SU-DHL-6 (cell line): ENCODE results near the gene TTLL9.

Source experiments
- H2AFZ ChIP-seq: fragments of 200-600 bp; sonication (generic); 2 replicates; pipeline ENCODE4 v1.6.1; 2014; ENCODE audit warnings: low read depth, mild to moderate bottlenecking, moderate library complexity, mixed read lengths, antibody characterized with exemption, low read length; ENCODE audit not compliant: severe bottlenecking
- H3F3A ChIP-seq: fragments of 200-600 bp; shearing (Covaris generic); 2 replicates; pipeline ENCODE4 v1.6.0; 2016; ENCODE audit warnings: antibody characterized with exemption, mild to moderate bottlenecking; ENCODE audit not compliant: insufficient read depth
- H3K27ac ChIP-seq: fragments of 200-600 bp; sonication (generic); 2 replicates; pipeline ENCODE4 v1.5.1; 2016; ENCODE audit warnings: low read depth, mild to moderate bottlenecking, low read length, moderate library complexity, mixed read lengths
- H3K27me3 ChIP-seq: fragments of 200-600 bp; sonication (generic), shearing (Covaris generic); 2 replicates; pipeline ENCODE4 v1.6.0; 2014; ENCODE audit warnings: mild to moderate bottlenecking, low read length
- H3K36me3 ChIP-seq: fragments of 200-600 bp; sonication (generic); 2 replicates; pipeline ENCODE4 v1.6.1; 2014; ENCODE audit warnings: mild to moderate bottlenecking, low read length, mixed read lengths
- H3K4me2 ChIP-seq: fragments of 300-600, 200-600 bp; shearing (Covaris generic), sonication (generic); 2 replicates; pipeline ENCODE4 v1.6.0; 2014; ENCODE audit warnings: low read length, low read depth, mild to moderate bottlenecking; ENCODE audit not compliant: poor library complexity, severe bottlenecking
- H3K4me3 ChIP-seq: fragments of 200-600 bp; sonication (generic); 2 replicates; pipeline ENCODE4 v1.5.1; 2014; ENCODE audit warnings: antibody characterized with exemption, low read length, mild to moderate bottlenecking, mixed read lengths; ENCODE audit not compliant: insufficient read depth, poor library complexity, severe bottlenecking
- H3K79me2 ChIP-seq: fragments of 200-600 bp; sonication (generic); 2 replicates; pipeline ENCODE4 v1.6.1; 2014; ENCODE audit warnings: mild to moderate bottlenecking, low read length, moderate library complexity; ENCODE audit not compliant: insufficient read depth
- H3K9ac ChIP-seq: fragments of 200-600 bp; sonication (generic); 2 replicates; pipeline ENCODE4 v1.7.0; 2014; ENCODE audit warnings: mild to moderate bottlenecking, low read length
- H3K9me2 ChIP-seq: fragments of 200-600 bp; sonication (generic); replicated peaks from 2 replicates; pipeline ENCODE4 v1.6.1; 2014; ENCODE audit warnings: low read length; ENCODE audit not compliant: insufficient read depth
- H3K9me3 ChIP-seq: fragments of 200-600 bp; sonication (generic); 2 replicates; pipeline ENCODE4 v1.6.1; 2014; ENCODE audit warnings: low read length, mixed read lengths; ENCODE audit not compliant: insufficient read depth
- H4K20me1 ChIP-seq: fragments of 200-600 bp; sonication (generic); 2 replicates; pipeline ENCODE4 v1.6.1; 2014; ENCODE audit warnings: low read depth, mild to moderate bottlenecking, antibody characterized with exemption, low read length, moderate library complexity, mixed read lengths
- EZH2phosphoT487 ChIP-seq: fragments of 200-600 bp; sonication (generic), shearing (Covaris generic); conservative IDR thresholded peaks from 2 replicates; pipeline ENCODE4 v1.6.1; 2018; ENCODE audit warnings: mild to moderate bottlenecking, antibody characterized with exemption, low read length, moderate library complexity, mixed read lengths
- TF ChIP-seq, protein P1 (sequence below): fragments of 200-600 bp; sonication (generic); IDR thresholded peaks from one replicate; pipeline ENCODE4 v1.5.1; 2017; ENCODE audit warnings: antibody characterized with exemption, mild to moderate bottlenecking, low read length, moderate library complexity; ENCODE audit not compliant: insufficient read depth, poor library complexity, severe bottlenecking

TTLL9 gene

DNA sequence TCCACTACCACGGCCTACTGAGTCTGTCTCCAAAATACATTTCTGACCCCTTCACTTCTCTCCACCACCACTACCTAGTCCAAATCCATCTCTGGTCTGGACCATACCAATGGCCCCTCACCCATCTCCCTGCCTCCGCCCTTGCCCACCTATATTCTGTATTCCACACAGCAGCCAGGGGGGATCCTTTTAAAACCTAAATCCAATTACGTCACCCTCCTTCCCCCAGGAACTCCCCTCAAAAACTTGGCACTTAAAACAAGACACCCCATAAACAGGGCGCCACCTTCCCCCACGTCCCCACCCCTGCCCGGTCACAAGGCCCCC is 80.7 kb downstream of the TTLL9 start:
- H3K9me3 ChIP-seq: no peaks in the 10 kb centered on the region
- H3K9me2 ChIP-seq: no peaks in the 10 kb centered on the region
- H3K36me3 ChIP-seq: peaks cover 18% of the 10 kb centered on the region
- 0 out of 2 replicates have a peak, but pooled peaks cover 5% of the 10 kb centered on the region for H4K20me1 ChIP-seq
- no peaks in the 10 kb centered on the region for H3K27me3 ChIP-seq
- H3K9ac ChIP-seq: peak overlapping the region; percentile 83
- no peak for TF ChIP-seq EZH2phosphoT487
- TF ChIP-seq, protein P1, sequence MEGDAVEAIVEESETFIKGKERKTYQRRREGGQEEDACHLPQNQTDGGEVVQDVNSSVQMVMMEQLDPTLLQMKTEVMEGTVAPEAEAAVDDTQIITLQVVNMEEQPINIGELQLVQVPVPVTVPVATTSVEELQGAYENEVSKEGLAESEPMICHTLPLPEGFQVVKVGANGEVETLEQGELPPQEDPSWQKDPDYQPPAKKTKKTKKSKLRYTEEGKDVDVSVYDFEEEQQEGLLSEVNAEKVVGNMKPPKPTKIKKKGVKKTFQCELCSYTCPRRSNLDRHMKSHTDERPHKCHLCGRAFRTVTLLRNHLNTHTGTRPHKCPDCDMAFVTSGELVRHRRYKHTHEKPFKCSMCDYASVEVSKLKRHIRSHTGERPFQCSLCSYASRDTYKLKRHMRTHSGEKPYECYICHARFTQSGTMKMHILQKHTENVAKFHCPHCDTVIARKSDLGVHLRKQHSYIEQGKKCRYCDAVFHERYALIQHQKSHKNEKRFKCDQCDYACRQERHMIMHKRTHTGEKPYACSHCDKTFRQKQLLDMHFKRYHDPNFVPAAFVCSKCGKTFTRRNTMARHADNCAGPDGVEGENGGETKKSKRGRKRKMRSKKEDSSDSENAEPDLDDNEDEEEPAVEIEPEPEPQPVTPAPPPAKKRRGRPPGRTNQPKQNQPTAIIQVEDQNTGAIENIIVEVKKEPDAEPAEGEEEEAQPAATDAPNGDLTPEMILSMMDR: no peak
- H2AFZ ChIP-seq: peak overlapping the region; percentile 76
- H3K4me3 ChIP-seq: peak overlapping the region; percentile 86
- peak overlapping the region; percentile 37; the same call in 1 of the 2 replicates for H3K27ac ChIP-seq
- H3F3A ChIP-seq: no peaks in the 10 kb centered on the region
- peaks cover 24% of the 10 kb centered on the region for H3K79me2 ChIP-seq
- H3K4me2 ChIP-seq: peak overlapping the region; percentile 95

DNA sequence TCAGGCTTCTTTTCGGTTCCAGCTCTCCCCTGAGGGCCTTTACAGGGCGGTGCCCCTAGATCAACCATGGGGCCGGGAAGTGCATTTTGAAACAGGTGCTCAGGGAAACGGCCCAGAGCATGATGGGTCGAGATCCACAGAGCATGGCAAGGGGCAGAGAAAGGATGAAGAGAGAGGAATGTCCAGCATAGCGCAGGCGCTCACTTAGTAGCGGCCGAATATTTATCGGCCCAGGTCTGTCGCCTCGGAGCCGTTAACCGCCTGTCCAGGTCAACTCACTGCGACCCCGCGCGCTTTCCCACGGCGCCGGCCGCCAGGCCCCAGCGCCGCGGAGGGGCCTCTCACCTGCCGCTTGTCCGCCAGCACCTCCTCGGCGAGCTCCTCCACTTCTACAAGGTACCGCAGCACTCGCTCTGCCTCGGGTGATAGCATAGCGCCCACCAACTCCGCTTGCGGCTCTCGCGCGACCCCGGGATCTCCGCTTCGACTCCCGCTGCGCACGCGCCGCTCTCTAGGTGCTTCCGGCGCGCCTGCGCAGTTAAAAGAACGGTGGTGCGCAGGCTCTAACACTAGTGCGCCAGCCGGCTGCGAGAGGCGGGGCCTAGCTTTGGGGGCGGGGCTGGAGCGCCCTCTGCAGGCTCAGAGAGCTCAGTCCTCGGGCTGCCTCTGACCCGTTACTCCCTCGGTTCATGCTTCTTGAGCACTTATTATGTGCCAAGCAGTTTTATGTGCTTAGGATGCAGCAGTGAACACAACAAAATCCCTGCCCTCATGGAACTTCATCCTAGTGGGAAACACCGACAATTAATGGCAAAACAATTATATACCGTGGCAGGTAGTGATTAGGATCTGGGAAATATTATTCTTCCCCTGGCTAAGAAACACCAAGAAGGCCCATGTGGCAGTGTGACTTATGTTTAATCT is 81.4 kb downstream of the TTLL9 start, which contains the start of gene PDRG1:
PDRG1 (minus strand) TSS at position 517 of the 924 bp plus-strand sequence; CDS start at position 432, 85 bp downstream.
- Histone ChIP-seq H3K4me3 (peak within 1 kb of the TSS; percentile 86), H3K4me2 (peak within 1 kb of the TSS; percentile 95), H3K9me2 (no peaks in the 10 kb centered on the region), H3K27ac (peak within 1 kb of the TSS; percentile 37), H3K27me3 (no peaks in the 10 kb centered on the region), H3K9ac (peak within 1 kb of the TSS; percentile 83), H3K79me2 (peaks cover 24% of the 10 kb centered on the region), H2AFZ (peak within 1 kb of the TSS; percentile 76), H4K20me1 (0 out of 2 replicates have a peak, but pooled peaks cover 5% of the 10 kb centered on the region), H3K36me3 (peaks cover 18% of the 10 kb centered on the region), H3K9me3 (no peaks in the 10 kb centered on the region), H3F3A (no peaks in the 10 kb centered on the region)
- TF ChIP-seq EZH2phosphoT487: no peak
- TF ChIP-seq, protein P1: peak; percentile 87

DNA sequence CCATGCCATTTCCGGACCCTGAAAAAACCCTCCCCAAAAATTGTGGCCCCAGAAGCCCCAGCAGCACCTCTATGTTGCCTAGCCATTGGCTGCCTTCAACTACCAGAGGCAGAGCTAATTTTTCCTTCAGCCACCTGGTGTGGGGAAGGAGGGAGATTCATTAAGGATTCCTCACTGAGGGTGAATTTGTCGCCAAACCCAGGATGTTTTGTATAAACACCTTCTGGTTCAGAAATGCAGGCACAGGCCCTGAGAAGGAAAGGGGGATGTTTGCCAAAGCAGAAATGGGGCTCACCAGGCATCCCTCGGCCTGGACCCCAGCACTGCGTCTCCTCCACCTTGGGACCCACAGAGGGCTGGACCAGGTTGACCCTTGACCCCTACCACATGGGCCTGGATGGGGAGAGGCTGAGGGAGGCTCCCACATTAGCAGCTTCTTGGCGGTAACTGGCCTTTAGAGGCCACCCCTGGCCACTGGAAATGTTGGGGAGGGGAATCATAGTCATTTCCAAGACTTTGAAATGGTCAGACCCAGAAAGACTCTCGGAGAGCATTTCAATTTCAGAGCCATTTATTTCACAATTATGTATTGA is 83.2 kb downstream of the TTLL9 start:
- H3K4me2 ChIP-seq: no peak overlapping the region
- peaks cover 24% of the 10 kb centered on the region for H3K79me2 ChIP-seq
- 0 out of 2 replicates have a peak, but pooled peaks cover 5% of the 10 kb centered on the region for H4K20me1 ChIP-seq
- H3F3A ChIP-seq: no peaks in the 10 kb centered on the region
- no peak overlapping the region for H3K27ac ChIP-seq
- peaks cover 8% of the 10 kb centered on the region for H3K36me3 ChIP-seq
- no peak overlapping the region for H2AFZ ChIP-seq
- no peak overlapping the region for H3K4me3 ChIP-seq
- H3K27me3 ChIP-seq: no peaks in the 10 kb centered on the region
- H3K9ac ChIP-seq: no peak overlapping the region
- no peaks in the 10 kb centered on the region for H3K9me2 ChIP-seq
- no peak for TF ChIP-seq EZH2phosphoT487
- TF ChIP-seq, protein P1: no peak
- no peaks in the 10 kb centered on the region for H3K9me3 ChIP-seq
